Suprapubic skin (tissue), 4 donors: ENCODE measurements around the gene ZNF473. TPM values are rescaled to one million over a fixed set of nuclear protein-coding genes. Genes with fewer than 3 reads are reported as not detected.
A peak's percentile ranks its signal among the peaks of the same experiment; 100 is the strongest.
"Not testable (repeated sequence)": the region's sequence is repeated elsewhere in the genome, so short reads cannot be mapped to it uniquely, and the experiment has no call there.

Experiments
- DNase-seq, 2 donors: peaks; one replicate each; pipeline ENCODE4 v3.0.0-alpha.2; 2019; ENCODE audit warnings: low spot score in 2 of 2
- H3K27ac ChIP-seq: fragments of 200-600 bp; sonication (generic); one replicate; pipeline ENCODE4 v1.5.1; 2019
- H3K27me3 ChIP-seq: fragments of 200-600 bp; sonication (generic); one replicate; pipeline ENCODE4 v1.5.1; 2019
- H3K36me3 ChIP-seq: fragments of 200-600 bp; sonication (generic); one replicate; pipeline ENCODE4 v1.5.1; 2019
- H3K4me1 ChIP-seq: fragments of 200-600 bp; sonication (generic); one replicate; pipeline ENCODE4 v1.5.1; 2019
- H3K4me3 ChIP-seq: fragments of 200-600 bp; sonication (generic); one replicate; pipeline ENCODE4 v1.5.1; 2019; ENCODE audit warnings: mild to moderate bottlenecking
- H3K9me3 ChIP-seq: fragments of 200-600 bp; sonication (generic); one replicate; pipeline ENCODE4 v1.5.1; 2019
- WGBS: methylation state at CpG from one replicate; pipeline ENCODE4 v1.1.5; 2018; 5-methylcytosine and 5-hydroxymethylcytosine counted together
- total RNA-seq, 4 donors: library from RNA; depleted of rRNA; stranded (reverse); fragments of >200 nt; gene quantifications; one replicate each; pipeline ENCODE4 v1.1.0, GENCODE V29; 2016

Gene ZNF473
- total RNA-seq, 4 donors from 2014 or later: 8.5 to 18.5 (median 12.2) TPM

- DNase-seq: peak; percentile 74 to 94
- not testable (repeated sequence) for H3K27ac ChIP-seq, H3K4me3 ChIP-seq, H3K4me1 ChIP-seq, H3K36me3 ChIP-seq, H3K9me3 ChIP-seq, H3K27me3 ChIP-seq
- WGBS: 69% methylated on average over 10 of the region's 14 CpGs
Observed at GRCh38 chr19:50098892-50099291, 73.1 kb downstream of the ZNF473 start.

GRCh38 chr19:50099696-50100095 lies 73.9 kb downstream of the ZNF473 start:
- not testable (repeated sequence) for H3K27me3 ChIP-seq, H3K4me3 ChIP-seq, H3K4me1 ChIP-seq, H3K9me3 ChIP-seq, H3K36me3 ChIP-seq, H3K27ac ChIP-seq
- DNase-seq: peak in 1 of 2 donors; percentile 52
- 90% methylated on average over 9 of the region's 14 CpGs for WGBS

- H3K27me3 ChIP-seq, H3K4me3 ChIP-seq, H3K4me1 ChIP-seq, H3K27ac ChIP-seq, DNase-seq, H3K36me3 ChIP-seq, H3K9me3 ChIP-seq: not testable (repeated sequence)
- WGBS: no CpG with 5 or more reads among the region's 13 CpGs
Observed at GRCh38 chr19:50100946-50101345, 75.1 kb downstream of the ZNF473 start.

Other genes with a start within 250 kb of the ZNF473 start
- gene FUZ, start 212.7 kb upstream of the ZNF473 start, total RNA-seq: 10 to 100 TPM in 3 of 4 donors, 1 to 10 TPM in 1; 9.4 to 24.2 (median 14.4) TPM
- gene MED25, start 207.7 kb upstream of the ZNF473 start, total RNA-seq: 10 to 100 TPM; 32.2 to 60.3 (median 40.8) TPM
- 100 to 1,000 TPM in 1 of 4 donors, 10 to 100 TPM in 3; 82.2 to 147 (median 91.2) TPM for gene PTOV1, start 174.8 kb upstream of the ZNF473 start, total RNA-seq
- 10 to 100 TPM; 26.0 to 53.3 (median 40.5) TPM for gene PNKP, start 158.4 kb upstream of the ZNF473 start, total RNA-seq
- 10 to 100 TPM; 19.3 to 25.1 (median 20.0) TPM for gene AKT1S1, start 148.7 kb upstream of the ZNF473 start, total RNA-seq
- gene TBC1D17, start 148.3 kb upstream of the ZNF473 start, total RNA-seq: 10 to 100 TPM; 40.5 to 93.4 (median 59.4) TPM
- under 1 TPM in 1 of 4 donors, not detected in 3; 0.89 TPM for gene IL4I1, start 129.1 kb upstream of the ZNF473 start, total RNA-seq
- gene ATF5, start 96.8 kb upstream of the ZNF473 start, total RNA-seq: 1 to 10 TPM; 4.5 to 9.1 (median 6.7) TPM
- gene NUP62, start 96.5 kb upstream of the ZNF473 start, total RNA-seq: 10 to 100 TPM; 40.3 to 46.2 (median 44.6) TPM
- under 1 TPM in 1 of 4 donors, not detected in 3; 0.30 TPM for gene SIGLEC11, start 64.8 kb upstream of the ZNF473 start, total RNA-seq
- 10 to 100 TPM; 21.8 to 53.6 (median 35.8) TPM for gene VRK3, start 633 bp upstream of the ZNF473 start, total RNA-seq
- gene IZUMO2, start 137.3 kb downstream of the ZNF473 start, total RNA-seq: not detected
- 100 to 1,000 TPM in 3 of 4 donors, 10 to 100 TPM in 1; 84.8 to 116 (median 104) TPM for gene MYH14, start 177.6 kb downstream of the ZNF473 start, total RNA-seq